Renal pelvis (tissue), 4 donors: ENCODE measurements around the gene MCL1. TPM values are rescaled to one million over a fixed set of nuclear protein-coding genes. Genes with fewer than 3 reads are reported as not detected.

Experiments
- DNase-seq: peaks from one replicate; pipeline ENCODE4 v3.0.0-alpha.2; 2013
- polyA plus RNA-seq, 3 donors: library from polyadenylated mRNA; unstranded; fragments of 120-200 nt; gene quantifications; one replicate each; pipeline ENCODE4 v1.2.1, GENCODE V29; 2013; ENCODE audit not compliant: insufficient read length in 3 of 3

Gene MCL1
- polyA plus RNA-seq, 3 donors, result 149 to 153 (median 150) TPM

DNA sequence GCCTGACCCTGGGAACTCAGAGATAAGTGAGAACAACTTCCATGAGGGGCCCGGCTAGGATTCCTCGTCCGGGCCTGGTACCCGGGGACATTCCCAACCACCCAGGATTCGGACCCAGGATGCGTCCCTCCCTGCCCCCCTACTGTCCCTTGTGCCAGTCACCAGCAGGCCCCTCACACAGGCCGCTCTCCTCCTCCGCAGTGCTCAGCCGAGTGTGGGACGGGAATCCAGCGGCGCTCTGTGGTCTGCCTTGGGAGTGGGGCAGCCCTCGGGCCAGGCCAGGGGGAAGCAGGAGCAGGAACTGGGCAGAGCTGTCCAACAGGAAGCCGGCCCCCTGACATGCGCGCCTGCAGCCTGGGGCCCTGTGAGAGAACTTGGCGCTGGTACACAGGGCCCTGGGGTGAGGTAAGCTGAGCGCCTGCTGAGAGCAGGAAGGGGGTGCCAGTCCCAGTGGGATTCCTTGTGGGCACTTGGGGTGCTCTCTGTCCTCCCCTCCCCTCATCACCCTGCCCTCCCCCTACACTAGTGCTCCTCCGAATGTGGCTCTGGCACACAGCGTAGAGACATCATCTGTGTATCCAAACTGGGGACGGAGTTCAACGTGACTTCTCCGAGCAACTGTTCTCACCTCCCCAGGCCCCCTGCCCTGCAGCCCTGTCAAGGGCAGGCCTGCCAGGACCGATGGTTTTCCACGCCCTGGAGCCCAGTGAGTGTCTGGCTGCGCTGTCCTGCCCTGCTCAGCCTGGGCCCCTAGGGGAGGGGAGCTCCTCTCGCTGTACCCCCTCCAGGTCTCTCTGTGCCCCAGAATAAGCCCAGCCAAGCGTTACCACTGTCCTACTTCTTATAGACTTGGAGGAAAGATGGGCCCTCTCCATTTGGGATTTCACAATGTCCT is 20.4 kb downstream of the MCL1 start:
- DNase-seq, result no peak

DNA sequence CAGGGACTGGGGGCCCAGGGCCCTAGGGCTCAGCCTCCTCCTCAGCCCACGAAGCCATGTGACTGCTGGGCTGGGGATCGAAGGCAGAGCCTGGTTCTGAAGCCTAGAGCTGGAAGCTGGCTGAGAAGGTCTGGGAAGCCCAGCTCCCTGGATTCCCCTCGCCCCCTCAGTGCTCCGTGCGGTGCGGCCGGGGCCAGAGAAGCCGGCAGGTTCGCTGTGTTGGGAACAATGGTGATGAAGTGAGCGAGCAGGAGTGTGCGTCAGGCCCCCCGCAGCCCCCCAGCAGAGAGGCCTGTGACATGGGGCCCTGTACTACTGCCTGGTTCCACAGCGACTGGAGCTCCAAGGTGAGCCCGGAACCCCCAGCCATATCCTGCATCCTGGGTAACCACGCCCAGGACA is 21.1 kb downstream of the MCL1 start:
- DNase-seq, result no peak

DNA sequence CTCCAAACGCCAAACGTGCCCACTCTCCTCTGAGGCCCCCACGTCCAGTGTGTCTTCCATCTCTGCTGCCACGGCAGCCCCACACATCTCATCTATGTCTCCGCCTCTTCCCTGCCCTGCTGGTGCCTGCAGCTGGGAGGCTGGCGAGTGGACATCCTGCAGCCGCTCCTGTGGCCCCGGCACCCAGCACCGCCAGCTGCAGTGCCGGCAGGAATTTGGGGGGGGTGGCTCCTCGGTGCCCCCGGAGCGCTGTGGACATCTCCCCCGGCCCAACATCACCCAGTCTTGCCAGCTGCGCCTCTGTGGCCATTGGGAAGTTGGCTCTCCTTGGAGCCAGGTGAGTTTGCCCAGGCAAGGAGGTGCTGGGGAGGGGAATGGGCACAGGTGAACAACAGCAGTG is 21.6 kb downstream of the MCL1 start:
- DNase-seq, result no peak

GRCh38 chr1:150557065-150557600 is 22.3 kb downstream of the MCL1 start:
- DNase-seq, result no peak

- DNase-seq, result no peak
These were observed 23.2 kb downstream of the MCL1 start for GRCh38 chr1:150555971-150556865.

- no peak for DNase-seq
These were observed 24.0 kb downstream of the MCL1 start for GRCh38 chr1:150555198-150555970.

GRCh38 chr1:150554086-150554452 is 25.3 kb downstream of the MCL1 start:
- no peak for DNase-seq

DNA sequence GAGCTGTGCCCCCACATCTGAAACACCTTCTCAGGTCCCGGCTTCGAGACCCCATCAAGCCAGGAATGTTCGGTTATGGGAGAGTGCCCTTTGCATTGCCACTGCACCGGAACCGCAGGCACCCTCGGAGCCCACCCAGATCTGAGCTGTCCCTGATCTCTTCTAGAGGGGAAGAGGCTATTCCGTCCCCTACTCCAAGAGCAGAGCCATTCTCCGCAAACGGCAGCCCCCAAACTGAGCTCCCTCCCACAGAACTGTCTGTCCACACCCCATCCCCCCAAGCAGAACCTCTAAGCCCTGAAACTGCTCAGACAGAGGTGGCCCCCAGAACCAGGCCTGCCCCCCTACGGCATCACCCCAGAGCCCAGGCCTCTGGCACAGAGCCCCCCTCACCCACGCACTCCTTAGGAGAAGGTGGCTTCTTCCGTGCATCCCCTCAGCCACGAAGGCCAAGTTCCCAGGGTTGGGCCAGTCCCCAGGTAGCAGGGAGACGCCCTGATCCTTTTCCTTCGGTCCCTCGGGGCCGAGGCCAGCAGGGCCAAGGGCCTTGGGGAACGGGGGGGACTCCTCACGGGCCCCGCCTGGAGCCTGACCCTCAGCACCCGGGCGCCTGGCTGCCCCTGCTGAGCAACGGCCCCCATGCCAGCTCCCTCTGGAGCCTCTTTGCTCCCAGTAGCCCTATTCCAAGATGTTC is 25.9 kb downstream of the MCL1 start:
- DNase-seq, result no peak

GRCh38 chr1:150552911-150553289 is 26.5 kb downstream of the MCL1 start:
- DNase-seq, result no peak

DNA sequence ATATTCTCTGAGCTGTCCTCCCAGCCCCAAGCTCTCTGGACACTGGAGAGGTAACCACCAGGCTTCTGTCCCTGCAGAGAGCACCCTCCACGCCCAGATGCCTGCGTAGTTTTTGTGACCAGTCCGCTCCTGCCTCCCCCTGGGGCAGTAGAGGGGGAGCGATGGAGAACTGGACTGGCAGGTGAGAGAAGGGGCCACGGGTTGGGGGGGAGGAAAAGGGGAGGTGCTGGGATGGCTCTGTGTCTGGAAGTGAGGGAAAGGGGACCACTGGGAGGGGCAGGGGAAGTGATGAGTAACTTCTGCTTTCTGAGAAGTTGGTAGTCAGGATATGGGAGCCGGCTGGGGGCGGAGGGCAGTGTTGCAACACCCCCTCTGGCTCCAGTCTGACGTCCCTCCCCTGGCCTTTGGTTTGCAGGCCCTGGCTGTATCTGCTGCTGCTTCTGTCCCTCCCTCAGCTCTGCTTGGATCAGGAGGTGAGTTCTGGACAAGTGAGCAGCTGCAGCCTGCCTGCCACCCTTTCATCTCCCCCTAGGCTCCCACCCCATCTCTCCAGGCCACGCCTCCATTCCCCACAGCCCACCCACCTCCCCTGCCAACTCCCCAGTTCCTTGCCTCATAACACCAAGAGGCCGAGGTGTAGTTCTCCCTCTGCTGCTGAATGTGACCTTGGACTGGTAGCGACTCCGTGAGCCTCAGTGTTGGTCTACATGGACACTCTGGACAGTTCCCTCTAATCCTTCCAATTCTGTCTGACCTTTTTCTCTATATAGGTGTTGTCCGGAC is 27.1 kb downstream of the MCL1 start:
- peak; percentile 65 for DNase-seq

- no peak for DNase-seq
These were observed 27.7 kb downstream of the MCL1 start for GRCh38 chr1:150551784-150552127.

- DNase-seq, result no peak
These were observed 28.2 kb downstream of the MCL1 start for GRCh38 chr1:150551051-150551783.

DNA sequence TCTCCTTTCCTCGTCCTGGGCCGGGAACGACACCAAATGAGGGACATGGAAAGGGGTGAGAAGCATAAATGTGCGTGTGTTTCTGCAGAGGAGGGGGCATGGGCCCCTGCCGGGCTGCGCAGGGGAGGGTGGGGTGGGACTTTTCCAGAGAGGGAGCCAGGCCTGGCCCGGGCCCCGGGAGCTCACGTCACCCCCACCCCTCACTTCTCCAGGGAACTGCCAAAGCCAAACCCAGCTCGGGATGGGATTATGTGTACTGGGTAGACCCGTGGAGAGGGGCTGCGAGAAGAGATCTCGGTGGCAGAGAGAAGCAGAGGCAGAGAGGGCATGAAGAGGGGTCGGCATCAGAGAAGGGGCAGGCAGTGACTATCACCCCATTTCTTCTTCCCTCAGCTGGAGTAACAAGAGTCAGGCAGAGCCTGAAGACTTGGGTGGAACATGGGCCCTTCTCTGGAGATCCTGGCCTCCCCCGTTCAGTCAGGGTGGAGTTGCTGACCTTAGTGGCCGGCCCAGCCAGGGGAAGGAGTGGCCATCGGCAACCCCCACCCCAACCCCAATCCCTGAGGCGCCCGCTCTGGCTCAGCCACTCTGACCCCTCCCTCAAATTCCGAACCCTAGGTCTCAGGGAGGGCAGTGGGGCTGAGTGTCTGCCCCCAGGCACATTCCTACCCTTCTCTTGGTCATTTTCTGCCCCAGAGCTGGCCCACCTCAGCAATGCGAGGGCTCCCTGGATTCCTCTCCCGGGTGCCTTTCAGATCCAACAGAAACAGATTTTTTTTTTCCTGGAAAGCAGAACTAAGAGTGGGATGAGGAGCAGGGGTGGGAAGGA is 29.0 kb downstream of the MCL1 start:
- DNase-seq, result no peak

DNA sequence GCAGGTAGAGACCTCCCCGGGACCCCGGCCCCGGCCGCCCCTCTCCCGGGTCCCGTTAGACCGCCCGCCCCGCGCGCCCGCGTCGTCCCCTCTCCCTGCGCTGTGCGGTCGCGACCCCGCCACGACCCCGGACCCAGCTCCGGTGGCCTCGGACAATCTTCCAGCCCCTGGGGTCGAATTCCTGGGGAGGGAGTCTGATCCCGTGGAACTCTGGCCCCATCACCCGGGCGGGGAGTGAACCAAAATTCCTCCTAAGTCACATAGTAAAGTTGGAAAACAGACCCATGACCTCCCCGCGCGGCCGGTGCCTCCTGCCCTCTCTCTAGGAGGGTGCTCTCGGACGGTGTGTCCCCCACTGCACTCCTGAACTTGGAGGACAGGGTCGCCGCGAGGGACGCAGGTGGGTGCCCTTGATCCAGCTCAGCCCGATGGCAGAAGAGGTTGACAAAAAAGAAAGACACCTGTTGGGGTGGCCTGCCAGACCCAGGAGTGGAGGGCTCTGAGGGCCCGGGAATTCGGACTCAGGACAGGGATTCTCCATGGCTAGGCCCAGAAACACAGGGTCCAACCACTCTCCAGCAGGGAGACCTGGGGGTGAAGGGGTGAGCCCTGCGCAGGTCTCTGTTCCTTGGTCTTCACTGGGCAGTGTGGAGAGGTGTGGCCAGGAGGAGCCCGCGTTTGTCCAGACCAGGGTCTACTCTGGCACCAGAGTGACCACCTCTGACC is 29.8 kb downstream of the MCL1 start:
- DNase-seq, result no peak

- DNase-seq, result no peak
These were observed 30.5 kb downstream of the MCL1 start, which contains the start of gene ADAMTSL4 for GRCh38 chr1:150548632-150549495. Gene ADAMTSL4, plus strand, starts transcription at chr1:150549408. Its CDS starts 2,881 bp downstream, at chr1:150552289.

DNA sequence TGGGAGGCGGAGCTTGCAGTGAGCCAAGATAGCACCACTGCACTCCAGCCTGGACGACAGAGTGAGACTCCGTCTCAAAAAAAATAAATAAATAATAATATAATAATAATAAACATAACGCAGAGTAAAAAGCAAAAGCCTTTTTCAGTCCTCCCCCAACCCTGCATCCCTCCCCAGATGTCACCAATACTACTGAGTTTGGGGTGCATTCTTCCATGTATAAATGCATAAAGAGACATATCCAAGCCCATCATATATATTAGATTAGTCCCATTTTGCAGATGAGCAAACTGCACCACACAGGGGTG is 31.1 kb downstream of the MCL1 start:
- DNase-seq, result no peak

GRCh38 chr1:150546294-150546937 is 33.0 kb downstream of the MCL1 start:
- DNase-seq, result no peak
